PC-3 (cell line): ENCODE results near the gene SIL1.

Source experiments
- EZH2 ChIP-seq: fragments of 300-600 bp; sonication (generic); IDR thresholded peaks from one replicate; pipeline ENCODE4 v1.6.1; 2017; ENCODE audit warnings: antibody characterized with exemption, mild to moderate bottlenecking, low read length; ENCODE audit not compliant: unreplicated experiment
- EZH2phosphoT487 ChIP-seq: fragments of 300-600 bp; sonication (generic); IDR thresholded peaks from 2 replicates; pipeline ENCODE4 v1.6.1; 2018; ENCODE audit warnings: mild to moderate bottlenecking, antibody characterized with exemption, low read length, borderline replicate concordance
- TF ChIP-seq, protein P1 (sequence below): fragments of 300-600 bp; sonication (generic); conservative IDR thresholded peaks from 2 replicates; pipeline ENCODE4 v1.5.1; 2017; ENCODE audit warnings: antibody characterized with exemption, low read depth, mild to moderate bottlenecking, low read length

DNA sequence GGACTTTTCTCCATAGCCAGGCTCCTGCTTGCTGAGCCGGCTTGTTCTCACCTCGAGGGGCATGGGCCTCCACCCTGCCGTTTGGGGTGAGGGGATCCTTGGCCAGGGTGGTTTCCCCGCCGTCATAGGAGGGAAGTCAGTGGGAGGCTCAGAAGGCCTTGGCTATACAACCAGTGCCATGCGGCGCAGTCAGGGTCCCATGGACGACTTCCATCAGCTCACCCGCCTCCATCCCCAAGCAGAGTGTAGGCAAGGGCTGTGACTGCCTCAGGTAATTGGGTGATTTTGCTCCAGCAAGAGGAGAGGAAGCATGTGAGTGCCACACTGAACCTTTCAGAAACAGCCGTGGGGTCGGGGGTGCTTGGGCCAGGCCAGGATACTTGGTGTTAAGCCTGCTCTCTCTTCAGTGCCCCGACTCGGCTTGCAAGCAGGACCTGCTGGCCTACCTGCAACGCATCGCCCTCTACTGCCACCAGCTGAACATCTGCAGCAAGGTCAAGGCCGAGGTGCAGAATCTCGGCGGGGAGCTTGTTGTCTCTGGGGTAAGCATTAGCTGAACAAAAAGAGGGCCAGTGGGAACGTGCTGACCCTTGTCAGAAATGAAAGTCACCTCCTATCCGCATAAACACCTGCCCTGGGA lies 265.9 kb downstream of the SIL1 start:
- TF ChIP-seq, protein P1, sequence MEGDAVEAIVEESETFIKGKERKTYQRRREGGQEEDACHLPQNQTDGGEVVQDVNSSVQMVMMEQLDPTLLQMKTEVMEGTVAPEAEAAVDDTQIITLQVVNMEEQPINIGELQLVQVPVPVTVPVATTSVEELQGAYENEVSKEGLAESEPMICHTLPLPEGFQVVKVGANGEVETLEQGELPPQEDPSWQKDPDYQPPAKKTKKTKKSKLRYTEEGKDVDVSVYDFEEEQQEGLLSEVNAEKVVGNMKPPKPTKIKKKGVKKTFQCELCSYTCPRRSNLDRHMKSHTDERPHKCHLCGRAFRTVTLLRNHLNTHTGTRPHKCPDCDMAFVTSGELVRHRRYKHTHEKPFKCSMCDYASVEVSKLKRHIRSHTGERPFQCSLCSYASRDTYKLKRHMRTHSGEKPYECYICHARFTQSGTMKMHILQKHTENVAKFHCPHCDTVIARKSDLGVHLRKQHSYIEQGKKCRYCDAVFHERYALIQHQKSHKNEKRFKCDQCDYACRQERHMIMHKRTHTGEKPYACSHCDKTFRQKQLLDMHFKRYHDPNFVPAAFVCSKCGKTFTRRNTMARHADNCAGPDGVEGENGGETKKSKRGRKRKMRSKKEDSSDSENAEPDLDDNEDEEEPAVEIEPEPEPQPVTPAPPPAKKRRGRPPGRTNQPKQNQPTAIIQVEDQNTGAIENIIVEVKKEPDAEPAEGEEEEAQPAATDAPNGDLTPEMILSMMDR = no peak
- TF ChIP-seq EZH2 (no peak), EZH2phosphoT487 (no peak)
